Activated T-helper 9 cell treated with anti-CD3 and anti-CD28 coated beads, Interleukin-2, amount 50 U/mL, for 16 hours (primary cell): ENCODE data around the gene NUFIP1.
A peak's percentile ranks its signal among the peaks of the same experiment; 100 is the strongest.
"Not testable (repeated sequence)": the region's sequence is repeated elsewhere in the genome, so short reads cannot be mapped to it uniquely, and the experiment has no call there.

Experiments used
- DNase-seq: peaks from one replicate; pipeline ENCODE4 v3.0.0-alpha.2; 2020; ENCODE audit warnings: low read depth

The NUFIP1 gene

DNA sequence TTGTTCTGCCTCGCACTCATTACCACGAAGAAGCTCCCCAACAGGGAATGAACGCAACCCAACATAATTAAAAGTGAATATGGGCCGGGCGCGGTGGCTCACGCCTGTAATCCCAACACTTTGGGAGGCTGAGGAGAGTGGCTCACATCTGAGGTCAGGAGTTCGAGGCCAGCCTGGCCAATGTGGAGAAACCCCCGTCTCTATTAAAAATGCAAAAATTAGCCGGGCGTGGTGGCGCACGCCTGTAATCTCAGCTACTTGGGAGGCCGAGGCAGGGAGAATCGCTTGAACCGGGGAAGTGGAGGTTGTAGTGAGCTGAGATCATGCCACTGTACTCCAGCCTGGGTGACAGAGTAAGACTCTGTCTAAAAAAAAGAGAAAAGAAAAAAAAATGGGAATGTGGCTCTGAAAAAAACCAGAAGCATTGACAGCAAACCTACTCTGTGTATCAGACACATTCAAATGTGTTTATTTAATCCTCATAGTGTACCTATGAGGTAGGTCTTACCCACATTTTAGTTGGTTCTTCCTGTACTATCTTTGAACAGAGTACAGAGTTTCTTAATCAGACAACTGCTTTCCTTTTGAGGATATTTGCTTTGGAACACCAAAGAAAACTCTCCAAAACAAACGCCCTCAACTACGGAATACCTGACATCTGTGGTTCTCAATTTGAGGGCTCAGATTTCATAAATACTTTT lies 70.0 kb downstream of the NUFIP1 start:
- DNase-seq = no peak

GRCh38 chr13:44918326-44919103 lies 70.8 kb downstream of the NUFIP1 start:
- DNase-seq = peak; percentile 67

DNA sequence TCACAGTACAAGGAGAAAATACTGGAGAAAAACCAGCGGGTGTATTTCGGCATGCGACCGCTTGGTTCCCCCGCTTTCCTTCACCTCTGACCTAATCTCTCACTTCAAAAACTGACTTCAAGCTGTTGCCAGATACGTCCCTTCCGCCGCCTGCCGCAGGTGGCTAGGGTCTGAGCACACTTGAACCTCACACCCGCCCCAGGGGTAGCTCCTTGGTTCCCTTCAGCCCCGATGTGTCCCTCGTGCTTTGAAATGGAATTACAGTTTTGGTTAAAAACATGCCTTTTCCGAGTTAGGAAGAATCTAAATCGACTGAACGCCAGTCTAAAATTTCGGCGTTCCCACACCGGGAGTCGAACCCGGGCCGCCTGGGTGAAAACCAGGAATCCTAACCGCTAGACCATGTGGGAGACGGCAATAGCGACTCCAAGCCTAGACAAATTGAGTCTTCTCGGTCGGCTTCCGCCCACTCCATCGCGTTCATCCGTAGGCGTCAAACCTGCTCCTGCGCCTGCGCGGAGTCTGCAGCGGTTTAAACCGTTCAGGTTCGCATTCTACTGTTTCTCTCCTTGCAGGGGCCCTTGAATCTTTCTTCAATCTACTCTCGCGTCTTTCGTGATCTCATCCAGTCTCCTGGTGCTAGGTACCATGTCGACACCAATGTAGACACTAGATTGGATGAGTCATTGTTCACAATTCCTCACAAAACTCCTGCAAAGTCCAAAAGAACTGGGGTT lies 71.5 kb downstream of the NUFIP1 start:
- DNase-seq = peak; percentile 92

GRCh38 chr13:44912278-44913016 lies 76.8 kb downstream of the NUFIP1 start:
- no peak for DNase-seq

DNA sequence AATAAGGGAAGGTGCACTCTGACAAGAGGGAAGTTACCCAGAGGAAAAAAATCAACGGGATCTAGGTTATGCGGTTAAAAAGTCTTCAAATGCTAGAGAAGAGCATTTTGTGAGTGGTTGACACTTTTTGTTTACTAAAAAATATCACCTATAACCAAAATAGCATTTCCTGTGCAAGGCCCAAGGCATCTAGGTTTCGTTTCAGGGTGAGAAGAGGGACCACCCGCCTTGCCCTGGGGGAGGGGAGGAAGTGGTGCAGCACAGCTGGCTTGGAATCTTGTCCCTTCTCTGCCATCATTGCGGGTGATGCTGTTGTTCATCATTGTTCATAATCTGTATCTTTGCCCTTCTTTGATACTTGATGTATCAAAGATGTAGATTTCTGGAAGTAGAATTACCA lies 80.6 kb downstream of the NUFIP1 start:
- no peak for DNase-seq

- DNase-seq = no peak
These were observed 81.0 kb downstream of the NUFIP1 start for GRCh38 chr13:44908266-44908665.

DNA sequence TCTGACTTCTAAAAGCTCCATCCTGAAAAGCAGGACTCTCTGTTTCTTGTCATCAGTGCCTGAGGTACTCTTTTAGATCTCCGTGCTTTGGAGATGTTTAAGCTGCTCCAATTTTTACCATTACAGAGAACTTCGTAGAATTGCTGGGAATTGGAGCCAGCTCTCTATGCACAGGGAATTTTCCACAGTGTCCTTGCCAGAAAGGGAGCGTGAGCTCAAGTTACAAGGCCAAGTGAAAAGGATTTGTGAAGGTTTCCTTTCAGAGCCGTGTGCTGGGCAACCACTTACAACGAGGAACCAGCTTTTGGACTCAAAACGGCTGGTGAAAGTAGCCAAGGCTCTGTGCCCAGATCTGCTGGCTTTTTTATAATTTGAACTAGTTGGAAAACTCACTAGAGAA lies 82.6 kb downstream of the NUFIP1 start:
- no peak for DNase-seq

- DNase-seq = no peak
These were observed 83.0 kb downstream of the NUFIP1 start for GRCh38 chr13:44906230-44906629.

DNA sequence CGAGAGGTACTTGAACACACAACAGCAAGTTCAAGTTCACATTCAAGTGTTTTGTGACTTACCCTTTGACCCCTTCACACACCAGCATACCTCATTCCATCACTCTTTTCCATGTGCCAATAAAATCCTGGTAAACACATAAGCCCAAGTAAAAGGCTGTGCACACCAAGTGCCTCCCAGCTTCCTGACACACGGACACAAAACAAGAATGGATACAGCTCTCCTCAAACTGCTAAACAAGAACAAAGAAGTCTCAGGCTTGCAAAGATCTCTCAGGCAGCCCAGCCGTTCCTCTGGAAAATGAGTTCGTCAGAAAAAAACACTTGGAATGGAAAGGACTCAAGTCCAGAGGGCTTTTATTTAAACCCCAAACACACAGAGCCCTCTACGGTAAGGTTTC lies 83.7 kb downstream of the NUFIP1 start:
- no peak for DNase-seq

- DNase-seq = no peak
These were observed 84.3 kb downstream of the NUFIP1 start for GRCh38 chr13:44904967-44905366.

GRCh38 chr13:44903574-44903985 lies 85.7 kb downstream of the NUFIP1 start:
- no peak for DNase-seq

- no peak for DNase-seq
These were observed 86.5 kb downstream of the NUFIP1 start for GRCh38 chr13:44902738-44903137.

GRCh38 chr13:44899967-44900366 lies 89.3 kb downstream of the NUFIP1 start:
- no peak for DNase-seq

- DNase-seq = not testable (repeated sequence)
These were observed 91.0 kb downstream of the NUFIP1 start for GRCh38 chr13:44898308-44898707.

GRCh38 chr13:44895953-44896335 lies 93.3 kb downstream of the NUFIP1 start:
- no peak for DNase-seq

DNA sequence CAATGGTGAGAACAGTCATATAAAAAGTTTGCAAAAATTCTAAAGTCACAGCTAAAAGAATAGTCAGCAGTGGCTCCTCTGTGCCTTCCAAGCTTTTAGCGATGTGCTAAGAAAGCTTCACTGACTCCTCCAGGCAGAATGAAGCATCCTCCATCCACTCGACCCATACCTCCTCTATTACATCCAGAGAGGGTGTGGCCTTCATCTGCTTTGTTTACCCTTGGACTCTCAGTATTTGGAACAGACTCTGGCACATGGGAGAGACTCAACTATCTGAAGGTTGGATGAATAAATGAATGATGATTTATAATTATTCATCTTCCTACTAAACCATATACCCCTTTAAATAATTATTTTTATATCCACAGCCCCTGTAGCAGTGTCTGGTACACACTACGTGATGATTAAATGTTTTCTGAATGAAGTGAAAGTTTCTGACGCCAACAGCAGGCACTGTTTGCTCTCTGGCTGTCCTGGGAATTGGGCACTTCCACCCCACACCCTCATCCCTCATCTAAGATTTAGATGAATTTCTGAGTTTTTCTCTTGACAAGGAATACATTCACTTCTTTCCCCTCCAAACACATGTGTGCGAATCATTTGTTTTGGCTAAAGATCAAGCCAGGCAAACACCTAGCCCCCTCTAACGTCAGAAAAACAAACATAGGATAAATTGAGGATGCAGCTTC lies 93.9 kb downstream of the NUFIP1 start:
- DNase-seq = no peak

GRCh38 chr13:44894001-44894770 lies 95.1 kb downstream of the NUFIP1 start:
- DNase-seq = no peak
